ENCODE results near the gene CGB7. TPM values are rescaled to one million over a fixed set of nuclear protein-coding genes. Genes with fewer than 3 reads are reported as not detected.
"Not testable (repeated sequence)": the region's sequence is repeated elsewhere in the genome, so short reads cannot be mapped to it uniquely, and the experiment has no call there.

The CGB7 gene
- total and polyA plus RNA-seq, 12 donors = 0.14 to 0.37 TPM; not detected in 10

- intact Hi-C loops (cut with DNase I) = no loop called here
- no peak for TF ChIP-seq CTCF (IDR thresholded peaks at IDR 0.05)
- H3K27ac ChIP-seq = no peak overlapping the region
- H3K4me3 ChIP-seq = no peak overlapping the region
- no peaks in the 10 kb centered on the region for H3K36me3 ChIP-seq
- no peaks in the 10 kb centered on the region for H3K9me3 ChIP-seq
- no peak for DNase-seq
- ATAC-seq = no peak
- peaks cover 0 to 6% (median 5%) of the 10 kb centered on the region in 9 donors for H3K4me1 ChIP-seq
- WGBS, 2 donors = 76 to 90% methylated on average over 4 of the region's 4 CpGs
- no peaks in the 10 kb centered on the region for H3K27me3 ChIP-seq
Observed at GRCh38 chr19:49080392-49080791, 22.8 kb upstream of the CGB7 start.

GRCh38 chr19:49074869-49075268 lies 17.3 kb upstream of the CGB7 start:
- TF ChIP-seq CTCF (IDR thresholded peaks at IDR 0.05) = peak; percentile 46 to 82 (median 69)
- H3K4me1 ChIP-seq, H3K9me3 ChIP-seq, H3K36me3 ChIP-seq, H3K4me3 ChIP-seq, H3K27ac ChIP-seq: not testable (repeated sequence)
- DNase-seq (peak; percentile 71 to 72), ATAC-seq (peak in 3 of 8 donors; percentile 53 to 68 (median 58))
- H3K27me3 ChIP-seq = peaks cover 0 to 48% (median 45%) of the 10 kb centered on the region in 7 donors
- 15 to 18% methylated on average over 7 to 8 of the region's 9 CpGs for WGBS, 2 donors
- intact Hi-C loops (cut with DNase I) = loop anchor here in 2 of 10 donors (10.0 kb wide), 1 partner anchor 80 kb away; the partner anchor contains the start of genes GYS1 (in 2 of the 2) and RUVBL2 (in 2 of the 2)

GRCh38 chr19:49073514-49074378 lies 16.2 kb upstream of the CGB7 start:
- Histone ChIP-seq H3K27ac (peak overlapping the region in 2 of 10 donors; percentile 21 to 43), H3K36me3 (no peaks in the 10 kb centered on the region), H3K4me3 (no peak overlapping the region), H3K4me1 (peaks cover 0 to 8% (median 0%) of the 10 kb centered on the region in 9 donors), H3K9me3 (no peaks in the 10 kb centered on the region), H3K27me3 (peaks cover 0 to 60% (median 52%) of the 10 kb centered on the region in 7 donors)
- WGBS, 2 donors = 51 to 53% methylated on average over 23 of the region's 23 CpGs
- intact Hi-C loops (cut with DNase I) = loop anchor here in 2 of 10 donors (10.0 kb wide), 1 partner anchor 79 kb away; the partner anchor contains the start of genes GYS1 (in 2 of the 2) and RUVBL2 (in 2 of the 2)
- DNase-seq = no peak
- peak in 7 of 8 donors; percentile 35 to 84 (median 52) for ATAC-seq
- TF ChIP-seq CTCF (IDR thresholded peaks at IDR 0.05) = peak in 5 of 9 donors; percentile 10 to 29 (median 13)

- intact Hi-C loops (cut with DNase I) = loop anchor here in 2 of 10 donors (10.0 kb wide), 1 partner anchor 77 kb away; the partner anchor contains the start of genes GYS1 (in 2 of the 2) and RUVBL2 (in 2 of the 2)
- DNase-seq (no peak), ATAC-seq (peak in 1 of 8 donors; percentile 12)
- no peak for TF ChIP-seq CTCF (IDR thresholded peaks at IDR 0.05)
- peaks cover 0 to 8% (median 0%) of the 10 kb centered on the region in 9 donors for H3K4me1 ChIP-seq
- H3K9me3 ChIP-seq = no peaks in the 10 kb centered on the region
- 3 to 5% methylated on average over 84 to 91 of the region's 93 CpGs for WGBS, 2 donors
- peak overlapping the region in 2 of 10 donors; percentile 7 to 11 for H3K4me3 ChIP-seq
- H3K27me3 ChIP-seq = peaks cover 0 to 76% (median 63%) of the 10 kb centered on the region in 7 donors
- H3K36me3 ChIP-seq = no peaks in the 10 kb centered on the region
- H3K27ac ChIP-seq = no peak overlapping the region
Observed at GRCh38 chr19:49071860-49072547, 14.5 kb upstream of the CGB7 start.

Measured in heart right ventricle (tissue), 16 donors.